WTC11 (cell line): ENCODE measurements around the gene HOXA7.

Source experiments
- CBFB ChIP-seq: sonication (generic); formaldehyde crosslinking; IDR thresholded peaks from 2 replicates; pipeline ENCODE4 v1.8.1; 2022; ENCODE audit warnings: mild to moderate bottlenecking, low read depth, missing genetic modification reagents
- JUN ChIP-seq: sonication (generic); formaldehyde crosslinking; IDR thresholded peaks from 2 replicates; pipeline ENCODE4 v1.8.0; 2023; ENCODE audit warnings: mild to moderate bottlenecking, missing genetic modification reagents
- RELA ChIP-seq: sonication (generic); formaldehyde crosslinking; IDR thresholded peaks from 2 replicates; pipeline ENCODE4 v1.8.1; 2022; ENCODE audit warnings: missing genetic modification reagents, mild to moderate bottlenecking, borderline replicate concordance
- SMAD3 ChIP-seq: sonication (generic); formaldehyde crosslinking; IDR thresholded peaks from 2 replicates; pipeline ENCODE4 v1.8.0; 2022; ENCODE audit warnings: missing genetic modification reagents, mild to moderate bottlenecking, borderline replicate concordance
- TF ChIP-seq, protein P1 (sequence below): fragments of 200-600 bp; IDR thresholded peaks from 2 replicates; pipeline ENCODE4 v1.8.0; 2022; ENCODE audit warnings: antibody characterized with exemption
- TF ChIP-seq, protein P2 (sequence below): sonication (generic); formaldehyde crosslinking; IDR thresholded peaks from 2 replicates; pipeline ENCODE4 v1.8.0; 2022; ENCODE audit warnings: mild to moderate bottlenecking, missing genetic modification reagents
- TF ChIP-seq, protein P3 (sequence below): sonication (generic); formaldehyde crosslinking; IDR thresholded peaks from 2 replicates; pipeline ENCODE4 v1.8.0; 2022; ENCODE audit warnings: mild to moderate bottlenecking, missing genetic modification reagents
- TF ChIP-seq, protein P4 (sequence below): sonication (generic); formaldehyde crosslinking; IDR thresholded peaks from 2 replicates; pipeline ENCODE4 v1.8.0; 2022; ENCODE audit warnings: mild to moderate bottlenecking, missing genetic modification reagents
- TF ChIP-seq, protein P5 (sequence below): sonication (generic); formaldehyde crosslinking; IDR thresholded peaks from 2 replicates; pipeline ENCODE4 v1.8.0; 2023; ENCODE audit warnings: missing genetic modification reagents
- TF ChIP-seq, protein P6 (sequence below): sonication (generic); formaldehyde crosslinking; IDR thresholded peaks from 2 replicates; pipeline ENCODE4 v1.8.1; 2023; ENCODE audit warnings: mild to moderate bottlenecking, missing genetic modification reagents, moderate library complexity

DNA sequence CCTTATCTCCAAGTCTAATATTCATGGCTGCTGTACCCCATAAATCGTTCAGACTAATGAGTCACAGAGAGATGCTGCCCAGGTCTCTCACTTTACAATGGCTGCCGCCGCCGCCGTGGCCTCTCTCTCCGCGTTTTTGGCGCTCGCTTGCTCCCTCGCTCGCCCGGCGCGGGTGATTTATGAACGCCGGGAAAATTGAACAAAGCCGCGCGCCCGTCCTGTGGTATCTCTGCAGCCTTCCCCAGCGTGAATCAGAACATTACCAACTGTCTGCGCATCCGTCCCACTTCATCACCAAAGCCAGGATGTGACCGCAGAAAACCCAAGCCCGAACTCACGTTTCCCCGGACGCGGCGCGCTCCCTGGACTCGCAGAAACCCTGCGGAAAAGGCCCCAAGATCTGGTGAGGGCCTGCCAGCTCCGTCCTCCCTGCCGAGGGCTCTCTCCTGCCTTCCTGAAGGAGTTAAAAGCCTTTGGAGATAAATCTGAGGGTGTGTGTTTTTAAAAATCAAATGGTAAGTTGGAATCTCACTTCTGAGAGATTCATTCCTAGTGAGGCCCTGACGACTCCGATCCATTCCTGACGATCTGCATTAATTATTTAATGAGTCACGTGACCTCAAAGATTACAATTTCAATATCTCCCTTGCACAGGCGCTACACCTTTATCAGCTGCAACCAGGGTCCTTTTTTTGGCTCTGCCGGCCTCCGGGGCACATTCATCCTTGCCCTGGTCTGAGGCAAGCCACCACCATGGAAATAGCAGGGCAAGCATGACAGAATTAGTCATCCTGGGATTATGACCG lies 32.2 kb downstream of the HOXA7 start:
- TF ChIP-seq JUN, result no peak
- TF ChIP-seq, protein P1, sequence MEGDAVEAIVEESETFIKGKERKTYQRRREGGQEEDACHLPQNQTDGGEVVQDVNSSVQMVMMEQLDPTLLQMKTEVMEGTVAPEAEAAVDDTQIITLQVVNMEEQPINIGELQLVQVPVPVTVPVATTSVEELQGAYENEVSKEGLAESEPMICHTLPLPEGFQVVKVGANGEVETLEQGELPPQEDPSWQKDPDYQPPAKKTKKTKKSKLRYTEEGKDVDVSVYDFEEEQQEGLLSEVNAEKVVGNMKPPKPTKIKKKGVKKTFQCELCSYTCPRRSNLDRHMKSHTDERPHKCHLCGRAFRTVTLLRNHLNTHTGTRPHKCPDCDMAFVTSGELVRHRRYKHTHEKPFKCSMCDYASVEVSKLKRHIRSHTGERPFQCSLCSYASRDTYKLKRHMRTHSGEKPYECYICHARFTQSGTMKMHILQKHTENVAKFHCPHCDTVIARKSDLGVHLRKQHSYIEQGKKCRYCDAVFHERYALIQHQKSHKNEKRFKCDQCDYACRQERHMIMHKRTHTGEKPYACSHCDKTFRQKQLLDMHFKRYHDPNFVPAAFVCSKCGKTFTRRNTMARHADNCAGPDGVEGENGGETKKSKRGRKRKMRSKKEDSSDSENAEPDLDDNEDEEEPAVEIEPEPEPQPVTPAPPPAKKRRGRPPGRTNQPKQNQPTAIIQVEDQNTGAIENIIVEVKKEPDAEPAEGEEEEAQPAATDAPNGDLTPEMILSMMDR, result no peak
- TF ChIP-seq, protein P2, sequence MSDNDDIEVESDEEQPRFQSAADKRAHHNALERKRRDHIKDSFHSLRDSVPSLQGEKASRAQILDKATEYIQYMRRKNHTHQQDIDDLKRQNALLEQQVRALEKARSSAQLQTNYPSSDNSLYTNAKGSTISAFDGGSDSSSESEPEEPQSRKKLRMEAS (CRISPR knock-in tag), result no peak
- TF ChIP-seq, protein P3, sequence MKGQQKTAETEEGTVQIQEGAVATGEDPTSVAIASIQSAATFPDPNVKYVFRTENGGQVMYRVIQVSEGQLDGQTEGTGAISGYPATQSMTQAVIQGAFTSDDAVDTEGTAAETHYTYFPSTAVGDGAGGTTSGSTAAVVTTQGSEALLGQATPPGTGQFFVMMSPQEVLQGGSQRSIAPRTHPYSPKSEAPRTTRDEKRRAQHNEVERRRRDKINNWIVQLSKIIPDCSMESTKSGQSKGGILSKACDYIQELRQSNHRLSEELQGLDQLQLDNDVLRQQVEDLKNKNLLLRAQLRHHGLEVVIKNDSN (CRISPR knock-in tag), result no peak
- TF ChIP-seq SMAD3 (CRISPR knock-in tag), result no peak
- TF ChIP-seq, protein P4, sequence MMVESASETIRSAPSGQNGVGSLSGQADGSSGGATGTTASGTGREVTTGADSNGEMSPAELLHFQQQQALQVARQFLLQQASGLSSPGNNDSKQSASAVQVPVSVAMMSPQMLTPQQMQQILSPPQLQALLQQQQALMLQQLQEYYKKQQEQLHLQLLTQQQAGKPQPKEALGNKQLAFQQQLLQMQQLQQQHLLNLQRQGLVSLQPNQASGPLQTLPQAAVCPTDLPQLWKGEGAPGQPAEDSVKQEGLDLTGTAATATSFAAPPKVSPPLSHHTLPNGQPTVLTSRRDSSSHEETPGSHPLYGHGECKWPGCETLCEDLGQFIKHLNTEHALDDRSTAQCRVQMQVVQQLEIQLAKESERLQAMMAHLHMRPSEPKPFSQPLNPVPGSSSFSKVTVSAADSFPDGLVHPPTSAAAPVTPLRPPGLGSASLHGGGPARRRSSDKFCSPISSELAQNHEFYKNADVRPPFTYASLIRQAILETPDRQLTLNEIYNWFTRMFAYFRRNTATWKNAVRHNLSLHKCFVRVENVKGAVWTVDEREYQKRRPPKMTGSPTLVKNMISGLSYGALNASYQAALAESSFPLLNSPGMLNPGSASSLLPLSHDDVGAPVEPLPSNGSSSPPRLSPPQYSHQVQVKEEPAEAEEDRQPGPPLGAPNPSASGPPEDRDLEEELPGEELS, result no peak
- TF ChIP-seq, protein P5, sequence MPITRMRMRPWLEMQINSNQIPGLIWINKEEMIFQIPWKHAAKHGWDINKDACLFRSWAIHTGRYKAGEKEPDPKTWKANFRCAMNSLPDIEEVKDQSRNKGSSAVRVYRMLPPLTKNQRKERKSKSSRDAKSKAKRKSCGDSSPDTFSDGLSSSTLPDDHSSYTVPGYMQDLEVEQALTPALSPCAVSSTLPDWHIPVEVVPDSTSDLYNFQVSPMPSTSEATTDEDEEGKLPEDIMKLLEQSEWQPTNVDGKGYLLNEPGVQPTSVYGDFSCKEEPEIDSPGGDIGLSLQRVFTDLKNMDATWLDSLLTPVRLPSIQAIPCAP (CRISPR knock-in tag), result no peak
- TF ChIP-seq RELA (CRISPR knock-in tag), result no peak
- no peak for TF ChIP-seq CBFB
- TF ChIP-seq, protein P6, sequence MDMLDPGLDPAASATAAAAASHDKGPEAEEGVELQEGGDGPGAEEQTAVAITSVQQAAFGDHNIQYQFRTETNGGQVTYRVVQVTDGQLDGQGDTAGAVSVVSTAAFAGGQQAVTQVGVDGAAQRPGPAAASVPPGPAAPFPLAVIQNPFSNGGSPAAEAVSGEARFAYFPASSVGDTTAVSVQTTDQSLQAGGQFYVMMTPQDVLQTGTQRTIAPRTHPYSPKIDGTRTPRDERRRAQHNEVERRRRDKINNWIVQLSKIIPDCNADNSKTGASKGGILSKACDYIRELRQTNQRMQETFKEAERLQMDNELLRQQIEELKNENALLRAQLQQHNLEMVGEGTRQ (CRISPR knock-in tag), result peak; percentile 51
